Measurements from ENCODE around the gene UGGT1. TPM values are rescaled to one million over a fixed set of nuclear protein-coding genes. Genes with fewer than 3 reads are reported as not detected.

The UGGT1 gene
- total RNA-seq, 1 donor from 2014 or later = 58.7 TPM

- Mint-ChIP-seq H3K27ac (ENCODE audit: unreplicated experiment) (no peak overlapping the region), H3K9me3 (no peaks in the 10 kb centered on the region), H3K4me3 (no peak overlapping the region), H3K4me1 (no peaks in the 10 kb centered on the region), H3K36me3 (ENCODE audit: low read depth) (peaks cover 3% of the 10 kb centered on the region), H3K27me3 (ENCODE audit: low read depth) (no peaks in the 10 kb centered on the region)
- TF ChIP-seq CTCF (conservative IDR thresholded peaks at IDR 0.05) = no peak
- DNase-seq (ENCODE audit: low read depth, low spot score) = no peak
Observed at GRCh38 chr2:128109243-128109642, 18.2 kb downstream of the UGGT1 start.

- H3K27ac Mint-ChIP-seq (ENCODE audit: unreplicated experiment) = no peak overlapping the region
- H3K4me3 Mint-ChIP-seq = no peak overlapping the region
- no peaks in the 10 kb centered on the region for H3K4me1 Mint-ChIP-seq
- H3K36me3 Mint-ChIP-seq (ENCODE audit: low read depth) = peaks cover 13% of the 10 kb centered on the region
- no peak for DNase-seq (ENCODE audit: low read depth, low spot score)
- no peak for TF ChIP-seq CTCF (conservative IDR thresholded peaks at IDR 0.05)
- H3K9me3 Mint-ChIP-seq = no peaks in the 10 kb centered on the region
- no peaks in the 10 kb centered on the region for H3K27me3 Mint-ChIP-seq (ENCODE audit: low read depth)
Observed at GRCh38 chr2:128115921-128116623, 25.1 kb downstream of the UGGT1 start.

GRCh38 chr2:128134573-128134972 is 43.6 kb downstream of the UGGT1 start:
- H3K27ac Mint-ChIP-seq (ENCODE audit: unreplicated experiment) = no peak overlapping the region
- no peak overlapping the region for H3K4me3 Mint-ChIP-seq
- no peak for DNase-seq (ENCODE audit: low read depth, low spot score)
- no peaks in the 10 kb centered on the region for H3K9me3 Mint-ChIP-seq
- H3K27me3 Mint-ChIP-seq (ENCODE audit: low read depth) = no peaks in the 10 kb centered on the region
- no peaks in the 10 kb centered on the region for H3K4me1 Mint-ChIP-seq
- H3K36me3 Mint-ChIP-seq (ENCODE audit: low read depth) = peaks cover 15% of the 10 kb centered on the region
- no peak for TF ChIP-seq CTCF (conservative IDR thresholded peaks at IDR 0.05)

- Mint-ChIP-seq H3K4me1 (no peaks in the 10 kb centered on the region), H3K4me3 (no peak overlapping the region), H3K27me3 (ENCODE audit: low read depth) (no peaks in the 10 kb centered on the region), H3K27ac (ENCODE audit: unreplicated experiment) (no peak overlapping the region), H3K9me3 (no peaks in the 10 kb centered on the region), H3K36me3 (ENCODE audit: low read depth) (peaks cover 11% of the 10 kb centered on the region)
- no peak for TF ChIP-seq CTCF (conservative IDR thresholded peaks at IDR 0.05)
- DNase-seq (ENCODE audit: low read depth, low spot score) = no peak
Observed at GRCh38 chr2:128137094-128137616, 46.2 kb downstream of the UGGT1 start.

- Mint-ChIP-seq H3K4me1 (no peaks in the 10 kb centered on the region), H3K27me3 (ENCODE audit: low read depth) (no peaks in the 10 kb centered on the region), H3K36me3 (ENCODE audit: low read depth) (peaks cover 8% of the 10 kb centered on the region), H3K9me3 (no peaks in the 10 kb centered on the region), H3K4me3 (no peak overlapping the region), H3K27ac (ENCODE audit: unreplicated experiment) (no peak overlapping the region)
- no peak for TF ChIP-seq CTCF (conservative IDR thresholded peaks at IDR 0.05)
- no peak for DNase-seq (ENCODE audit: low read depth, low spot score)
Observed at GRCh38 chr2:128139624-128140023, 48.6 kb downstream of the UGGT1 start.

Measured in neural crest cell (in vitro differentiated cells).